Endothelial cell of umbilical vein (primary cell): Measurements from ENCODE around the gene WNT7B. TPM values are rescaled to one million over a fixed set of nuclear protein-coding genes. Genes with fewer than 3 reads are reported as not detected.

Experiments used
- BruUV-seq: library from RNA; stranded (reverse); fragments of 400-500 nt; replicated peaks from 2 replicates; lab custom pipeline; 2021; lab: Mats Ljungman, UMichigan
- CTCF ChIA-PET: fragments of 300-600, 350-600 bp; sonication (Branson Sonifier 250); formaldehyde crosslinking; loops from one replicate; lab custom pipeline; 2021; ENCODE audit warnings: antibody characterized with exemption, inconsistent platforms; lab: Charles Lee
- POLR2A ChIA-PET: fragments of 300-600, 350-600 bp; sonication (Branson Sonifier 250); formaldehyde crosslinking; loops from one replicate; lab custom pipeline; 2021; ENCODE audit warnings: antibody characterized with exemption, inconsistent platforms; lab: Charles Lee
- DNase-seq: peaks from one replicate; pipeline ENCODE4 v3.0.0-alpha.2; 2011; ENCODE audit warnings: low read depth, low spot score
- FAIRE-seq: peaks from 2 replicates; lab custom pipeline; 2011; peaks lifted over from hg19 to GRCh38; lab: Jason Lieb, UNC
- H2AFZ ChIP-seq: 2 replicates; pipeline ENCODE4 v1.6.0; 2012; ENCODE audit warnings: low read depth, low read length, control low read depth, inconsistent platforms
- H3K27ac ChIP-seq: 2 replicates; pipeline ENCODE4 v1.5.1; 2011; ENCODE audit warnings: low read depth, mild to moderate bottlenecking, control low read depth, low read length, moderate library complexity; ENCODE audit not compliant: insufficient read depth
- H3K27me3 ChIP-seq, 2 experiments: 2 replicates each; pipeline versions ENCODE4 v1.6.0 to v1.6.1; 2011; ENCODE audit warnings: low read length in 2 of 2, mixed read lengths in 1 of 2; ENCODE audit not compliant: control insufficient read depth in 2 of 2, insufficient read depth in 2 of 2
- H3K36me3 ChIP-seq, 2 experiments: 2 replicates in 1 of 2; 3 replicates in 1 of 2; pipeline ENCODE4 v1.5.1; 2011; ENCODE audit warnings: low read length in 2 of 2, mild to moderate bottlenecking in 1 of 2, moderate library complexity in 1 of 2; ENCODE audit not compliant: control insufficient read depth in 2 of 2, insufficient read depth in 2 of 2; ENCODE audit errors: extremely low read depth in 1 of 2
- H3K4me1 ChIP-seq: 3 replicates; pipeline ENCODE4 v1.5.1; 2011; ENCODE audit warnings: mild to moderate bottlenecking, low read length; ENCODE audit not compliant: control insufficient read depth, insufficient read depth; ENCODE audit errors: extremely low read depth
- H3K4me2 ChIP-seq: 2 replicates; pipeline ENCODE4 v1.6.1; 2011; ENCODE audit warnings: low read length, control low read depth, mixed read lengths; ENCODE audit not compliant: insufficient read depth
- H3K4me3 ChIP-seq, 3 experiments: fragments of 200-600 bp in 1 of 3; sonication (generic), shearing (Covaris generic) in 1 of 3; replicated peaks in 1 of 3; 2 replicates each; pipeline ENCODE4 v1.5.1; 2011 to 2016; ENCODE audit warnings: control low read depth in 3 of 3, low read length in 3 of 3, mild to moderate bottlenecking in 2 of 3, inconsistent platforms in 1 of 3, low read depth in 1 of 3, moderate library complexity in 1 of 3; ENCODE audit not compliant: insufficient read depth in 1 of 3
- H3K79me2 ChIP-seq: 2 replicates; pipeline ENCODE4 v1.6.0; 2012; ENCODE audit warnings: low read length, inconsistent platforms; ENCODE audit not compliant: control insufficient read depth, insufficient read depth
- H3K9ac ChIP-seq: replicated peaks from 2 replicates; pipeline ENCODE3; 2011; ENCODE audit warnings: low read length, control low read depth; ENCODE audit not compliant: insufficient read depth; ENCODE audit errors: extremely low read depth
- H3K9me1 ChIP-seq: replicated peaks from 3 replicates; pipeline ENCODE4 v1.6.0; 2011; ENCODE audit warnings: mild to moderate bottlenecking, low read length; ENCODE audit not compliant: control insufficient read depth, insufficient read depth; ENCODE audit errors: extremely low read depth
- H3K9me3 ChIP-seq: replicated peaks from 2 replicates; pipeline ENCODE4 v1.5.1; 2012; ENCODE audit warnings: low read length, inconsistent platforms; ENCODE audit not compliant: control insufficient read depth, insufficient read depth
- H4K20me1 ChIP-seq: replicated peaks from 2 replicates; pipeline ENCODE3; 2011; ENCODE audit warnings: mild to moderate bottlenecking, low read length; ENCODE audit not compliant: control insufficient read depth, insufficient read depth; ENCODE audit errors: extremely low read depth
- CTCF ChIP-seq, 2 donors: IDR thresholded peaks; 1 replicate in 1 of 2; 2 replicates in 1 of 2; pipeline ENCODE4 v1.5.1; 2011; ENCODE audit warnings: low read length in 2 of 2, mild to moderate bottlenecking in 2 of 2, moderate library complexity in 2 of 2, control low read depth in 1 of 2, inconsistent platforms in 1 of 2, low read depth in 1 of 2; ENCODE audit not compliant: insufficient read depth in 1 of 2; ENCODE audit errors: extremely low read depth in 1 of 2
- EZH2 ChIP-seq: IDR thresholded peaks from 2 replicates; pipeline ENCODE4 v1.6.1; 2012; ENCODE audit warnings: borderline replicate concordance, low read depth, mild to moderate bottlenecking, moderate library complexity, low read length, inconsistent platforms; ENCODE audit not compliant: severe bottlenecking
- GATA2 ChIP-seq: IDR thresholded peaks from 2 replicates; pipeline ENCODE4 v1.7.0; 2011; ENCODE audit warnings: low read depth, mild to moderate bottlenecking, moderate library complexity, mixed read lengths, low read length; ENCODE audit not compliant: insufficient read length, insufficient read depth
- JUN ChIP-seq: IDR thresholded peaks from 2 replicates; pipeline ENCODE4 v1.6.1; 2011; ENCODE audit warnings: borderline replicate concordance, low read depth; ENCODE audit not compliant: insufficient read length, insufficient read depth
- MAX ChIP-seq: IDR thresholded peaks from 2 replicates; pipeline ENCODE4 v1.6.1; 2011; ENCODE audit not compliant: insufficient read depth, insufficient read length
- MYC ChIP-seq: IDR thresholded peaks from one replicate; pipeline ENCODE4 v1.6.1; 2011; ENCODE audit warnings: mild to moderate bottlenecking, low read depth, low read length
- POLR2A ChIP-seq: IDR thresholded peaks from 2 replicates; pipeline ENCODE4 v1.6.1; 2012; ENCODE audit warnings: low read depth, mild to moderate bottlenecking, control low read depth, low read length
- POLR2AphosphoS5 ChIP-seq: IDR thresholded peaks from 2 replicates; pipeline ENCODE4 v1.6.1; 2012; ENCODE audit warnings: low read depth, mild to moderate bottlenecking, control low read depth, low read length, moderate library complexity; ENCODE audit not compliant: insufficient read depth
- dilution Hi-C: fragments of 300-500 bp; cut with MboI; formaldehyde crosslinking; loops from one replicate; pipeline ENCODE4 v1.15.0; 2019; ENCODE audit warnings: low sequenced_read_pairs; ENCODE audit not compliant: extremely low pct_ligation_motif_present
- intact Hi-C: fragments of 100-400 bp; cut with micrococcal nuclease; formaldehyde crosslinking; loops from one replicate; pipeline ENCODE4 v1.10.0; 2022
- polyA plus RNA-seq, 4 experiments: library from polyadenylated mRNA; depleted of rRNA in 3 of 4; stranded (reverse) in 3 of 4; unstranded in 1 of 4; fragments of >200 nt; gene quantifications; 2 replicates each; pipeline versions ENCODE4 v1.2.1 to v1.2.3, GENCODE V29; 2011 to 2012; ENCODE audit warnings: missing spikeins in 1 of 4
- total RNA-seq: library from RNA; stranded (reverse); gene quantifications from 2 replicates; pipeline ENCODE4 v1.2.3, GENCODE V29; 2021

WNT7B gene
- total and polyA plus RNA-seq, 2 donors (not counting 3 experiments of a cell fraction or from before 2014, with no cell fraction given) = not detected

GRCh38 chr22:45995405-45996101 lies 18.6 kb upstream of the WNT7B start:
- intact Hi-C loops = loop anchor here (1.0 to 5.0 kb wide), 5 partner anchors 17 to 678 kb away; partner anchors contain the start of genes GTSE1 and TTC38
- no peaks in the 10 kb centered on the region for H3K9me1 ChIP-seq
- TF ChIP-seq EZH2 (no peak), CTCF (IDR thresholded peaks at IDR 0.05; ENCODE audit: extremely low read depth in 1 of 2, insufficient read depth in 1 of 2, low read depth in 1 of 2, low read length in 2 of 2) (no peak), GATA2 (no peak), POLR2AphosphoS5 (no peak), MYC (no peak), MAX (no peak), JUN (no peak), POLR2A (no peak)
- H3K27ac ChIP-seq = peak overlapping the region; percentile 82
- peaks cover 31% of the 10 kb centered on the region for H3K4me1 ChIP-seq
- no peaks in the 10 kb centered on the region for H4K20me1 ChIP-seq
- H3K4me2 ChIP-seq = no peak overlapping the region
- ChIA-PET POLR2A (interaction anchor here (1.3 to 3.0 kb wide), 2 partner anchors 11 to 121 kb away, joined by 7 to 23 read pairs; no protein-coding TSS in a partner anchor), CTCF (interaction anchor here (0.8 to 4.9 kb wide), 14 partner anchors 11 to 417 kb away, joined by 3 to 194 read pairs (median 5); no protein-coding TSS in a partner anchor)
- H3K9ac ChIP-seq = no peak overlapping the region
- no peaks in the 10 kb centered on the region for H3K36me3 ChIP-seq
- FAIRE-seq (peak; percentile 37), DNase-seq (no peak)
- no peaks in the 10 kb centered on the region for H3K9me3 ChIP-seq
- H3K27me3 ChIP-seq = no peaks in the 10 kb centered on the region
- no peak overlapping the region for H2AFZ ChIP-seq
- BruUV-seq = no TSS peak
- dilution Hi-C loops = no loop called here
- no peak overlapping the region for H3K4me3 ChIP-seq
- no peaks in the 10 kb centered on the region for H3K79me2 ChIP-seq
